SKM-1 (cell line): ENCODE results near the gene FAT3.

ENCODE experiments used
- DNase-seq: peaks from one replicate; lab custom pipeline; 2025; ENCODE audit not compliant: unreplicated experiment; lab: John Stamatoyannopoulos, UW

The FAT3 gene

GRCh38 chr11:92227959-92228935 is 3.6 kb downstream of the FAT3 start:
- no peak for DNase-seq

DNA sequence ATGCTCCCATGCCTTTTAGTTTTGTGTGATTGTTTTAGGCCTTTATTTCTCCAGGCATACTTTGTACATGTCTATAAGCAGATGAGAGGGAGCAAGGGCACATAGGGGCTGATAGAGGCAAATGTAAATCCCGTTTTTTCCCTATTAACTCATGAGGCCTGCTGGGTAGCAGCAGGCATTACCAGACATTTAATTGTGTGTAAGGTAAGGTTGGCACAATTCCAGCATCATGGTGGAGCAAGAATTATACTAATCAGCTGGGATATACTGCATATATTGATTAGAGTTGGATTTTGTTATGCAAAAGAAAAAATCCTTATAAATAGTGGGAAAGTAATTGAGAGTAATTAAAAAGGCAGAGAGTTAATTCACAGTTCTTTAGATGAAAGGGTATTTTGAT is 12.2 kb downstream of the FAT3 start:
- DNase-seq = no peak

DNA sequence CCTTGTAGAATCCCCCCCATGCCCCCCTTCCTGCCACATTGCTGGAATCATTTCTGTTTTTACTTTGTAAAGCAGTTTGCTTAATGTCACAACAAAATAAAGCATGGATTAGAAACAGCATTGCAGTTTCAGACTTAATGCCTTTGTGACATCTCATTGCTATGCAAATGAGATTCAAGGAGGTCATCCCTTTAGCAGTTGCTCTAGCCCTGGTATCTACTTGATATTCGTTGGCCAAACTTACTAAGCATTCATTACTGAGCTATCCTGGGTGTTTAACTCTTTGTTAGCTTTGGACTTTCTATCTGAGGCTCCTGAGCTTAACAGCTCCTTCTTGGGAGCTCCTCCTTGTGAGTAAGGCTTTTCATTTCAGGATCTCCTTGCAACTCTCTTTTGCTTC is 16.3 kb downstream of the FAT3 start:
- no peak for DNase-seq

- no peak for DNase-seq
Observed at GRCh38 chr11:92245700-92246271, 21.2 kb downstream of the FAT3 start.

- DNase-seq = no peak
Observed at GRCh38 chr11:92246630-92247029, 22.0 kb downstream of the FAT3 start.

DNA sequence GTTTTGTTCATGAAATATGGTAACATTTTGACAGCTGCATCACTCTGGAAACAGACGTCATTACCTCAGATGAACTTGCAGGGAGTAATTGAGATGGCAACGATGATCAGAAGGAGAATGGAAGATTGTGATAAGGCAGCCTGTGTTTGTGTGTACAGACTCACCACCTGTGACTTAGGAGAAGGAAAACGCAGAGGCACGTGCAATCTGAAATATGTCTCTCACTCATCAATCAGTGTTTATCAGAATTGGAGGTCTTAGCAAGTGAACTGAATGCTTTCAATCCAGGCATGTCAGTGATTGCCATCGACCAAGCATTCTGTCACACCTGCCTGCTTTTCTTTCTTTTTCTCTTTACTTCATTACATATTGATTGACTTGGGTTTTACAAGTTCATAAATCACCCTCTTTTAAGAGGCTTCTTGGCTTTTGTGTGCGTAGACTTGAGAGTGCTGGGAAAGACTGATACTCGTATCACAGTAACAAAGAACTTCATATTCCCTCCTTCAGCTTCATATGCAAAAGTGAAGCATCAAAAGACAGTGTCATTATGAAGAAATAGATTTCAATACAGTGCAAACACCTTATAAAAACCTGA is 24.6 kb downstream of the FAT3 start:
- no peak for DNase-seq

GRCh38 chr11:92251980-92252379 is 27.4 kb downstream of the FAT3 start:
- DNase-seq = no peak

DNA sequence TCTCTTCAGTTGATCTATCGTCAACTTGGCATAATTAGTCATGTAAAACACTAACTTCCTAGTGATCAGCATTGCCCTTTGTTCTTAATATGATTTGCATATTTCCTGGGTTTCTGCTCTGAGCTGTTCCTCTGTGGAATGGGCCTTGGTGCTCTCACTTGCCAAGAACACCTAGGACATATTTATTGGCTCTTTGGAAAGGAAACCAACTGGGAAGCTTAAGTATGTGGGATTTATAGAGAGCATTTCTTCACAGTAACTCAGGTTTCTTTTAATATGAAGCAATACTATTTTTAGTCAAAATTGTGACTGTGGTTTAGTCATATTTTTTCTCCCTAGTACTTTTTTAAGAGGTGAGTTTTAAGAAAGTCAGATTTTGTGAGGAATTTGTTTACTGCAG is 28.8 kb downstream of the FAT3 start:
- no peak for DNase-seq

DNA sequence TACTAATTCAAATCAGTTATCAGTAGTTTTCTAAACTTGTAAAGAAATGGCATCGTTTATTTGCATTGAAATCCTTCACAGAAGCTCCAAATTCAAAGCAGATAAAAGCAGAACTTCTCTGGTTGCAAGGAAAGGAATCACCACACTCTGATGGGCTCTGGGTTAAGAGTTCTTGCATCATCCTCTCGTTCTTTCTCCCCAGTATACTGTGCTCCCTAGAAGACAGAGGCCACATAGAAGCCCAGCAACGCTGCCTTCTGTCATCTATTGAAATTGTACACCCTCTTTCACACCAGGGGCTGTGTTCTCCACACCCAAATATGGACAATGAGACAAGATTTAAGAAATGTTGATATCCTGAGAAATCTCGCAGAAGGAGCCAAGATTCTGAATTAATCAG is 29.3 kb downstream of the FAT3 start:
- peak; percentile 30 for DNase-seq

- DNase-seq = no peak
Observed at GRCh38 chr11:92257536-92257935, 32.9 kb downstream of the FAT3 start.

DNA sequence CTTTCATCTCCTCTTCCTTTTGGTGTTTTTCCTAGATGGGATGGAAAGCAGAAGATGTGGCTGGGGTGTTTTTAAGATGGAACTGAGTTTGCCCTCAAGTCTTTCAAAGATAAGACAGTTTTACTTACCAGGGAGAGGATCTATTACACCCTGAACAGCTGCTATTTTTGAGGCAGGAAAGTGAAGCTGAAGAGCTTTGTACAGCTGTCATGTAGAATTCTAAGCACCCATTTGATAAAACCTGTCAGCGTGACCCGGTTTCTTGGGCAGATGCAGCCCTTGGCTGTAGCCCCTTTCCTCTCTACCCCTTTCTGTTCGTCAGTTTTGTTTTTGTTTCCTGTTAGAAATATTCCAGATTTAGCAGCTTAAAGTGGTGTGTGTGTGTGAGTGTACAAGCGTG is 35.2 kb downstream of the FAT3 start:
- no peak for DNase-seq

- DNase-seq = no peak
Observed at GRCh38 chr11:92264350-92264749, 39.7 kb downstream of the FAT3 start.

- DNase-seq = no peak
Observed at GRCh38 chr11:92266806-92267205, 42.2 kb downstream of the FAT3 start.

GRCh38 chr11:92267278-92267677 is 42.7 kb downstream of the FAT3 start:
- DNase-seq = no peak

GRCh38 chr11:92267968-92268367 is 43.4 kb downstream of the FAT3 start:
- no peak for DNase-seq

DNA sequence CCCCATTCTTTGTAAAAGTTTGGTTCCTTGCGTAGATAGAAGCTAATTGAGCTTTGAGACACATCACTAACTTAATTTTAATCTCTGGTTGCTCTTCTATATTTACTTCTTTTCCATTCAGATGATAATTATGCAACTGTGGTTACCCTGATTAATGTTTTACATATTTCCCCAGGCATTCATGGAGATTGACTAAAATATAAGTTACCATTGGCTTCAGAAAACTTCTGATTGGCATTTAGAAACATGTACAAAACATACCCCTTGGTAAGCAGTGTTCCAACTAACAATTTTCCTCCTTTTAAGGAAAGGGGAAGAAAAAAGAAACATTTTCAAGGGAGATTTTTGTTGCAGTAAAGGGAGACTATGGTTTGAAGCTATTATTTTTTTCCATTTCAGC is 43.9 kb downstream of the FAT3 start:
- DNase-seq = no peak

GRCh38 chr11:92269021-92269420 is 44.4 kb downstream of the FAT3 start:
- no peak for DNase-seq

DNA sequence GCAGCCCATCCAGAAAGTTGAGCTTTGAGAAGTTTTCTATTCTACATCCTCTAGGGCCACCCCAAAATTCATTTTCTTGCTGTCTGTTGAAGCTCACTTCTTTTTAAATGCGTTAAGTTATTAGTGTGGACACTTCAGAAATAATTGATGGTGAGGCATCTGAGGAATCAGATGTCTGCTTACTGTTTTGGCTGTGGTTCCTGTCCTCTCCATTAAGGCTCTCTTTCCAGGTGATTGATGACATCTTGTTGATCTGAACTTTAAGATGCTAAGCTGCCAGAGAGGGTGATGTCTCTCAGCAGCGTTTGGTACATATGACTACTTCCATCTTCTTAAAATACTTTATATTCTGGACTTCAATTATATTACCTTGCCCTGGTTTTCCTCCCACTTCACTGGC is 45.2 kb downstream of the FAT3 start:
- DNase-seq = no peak

DNA sequence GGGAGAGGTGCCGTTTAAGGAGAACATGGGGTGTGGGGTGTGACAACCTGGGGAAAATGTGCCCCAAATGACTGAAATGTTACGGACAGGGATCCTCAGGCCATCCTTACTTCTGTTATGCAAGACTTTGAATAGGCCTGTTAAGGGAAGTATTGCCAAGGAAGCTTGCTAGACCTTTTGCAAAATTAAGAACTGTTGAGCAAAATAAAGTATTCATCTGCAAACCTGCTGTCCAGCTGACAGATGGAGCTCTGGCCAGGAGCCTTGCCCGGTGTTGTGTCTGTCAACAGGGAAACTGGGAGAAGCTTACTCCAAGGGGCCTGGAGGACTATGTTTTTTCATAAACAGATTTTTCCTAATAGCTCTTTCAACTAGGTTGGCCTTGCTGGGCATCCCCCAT is 48.0 kb downstream of the FAT3 start:
- DNase-seq = no peak
